GM18507 (cell line): ENCODE measurements around the gene KIN.
A peak's percentile ranks its signal among the peaks of the same experiment; 100 is the strongest.
"Not testable (repeated sequence)": the region's sequence is repeated elsewhere in the genome, so short reads cannot be mapped to it uniquely, and the experiment has no call there.

Experiments used
- DNase-seq: peaks from one replicate; pipeline ENCODE4 v3.0.0; 2011; ENCODE audit warnings: low read depth; ENCODE audit not compliant: insufficient read length; ENCODE audit errors: extremely low spot score
- FAIRE-seq: peaks from 2 replicates; lab custom pipeline; 2011; peaks lifted over from hg19 to GRCh38; lab: Jason Lieb, UNC

KIN gene, protein sequence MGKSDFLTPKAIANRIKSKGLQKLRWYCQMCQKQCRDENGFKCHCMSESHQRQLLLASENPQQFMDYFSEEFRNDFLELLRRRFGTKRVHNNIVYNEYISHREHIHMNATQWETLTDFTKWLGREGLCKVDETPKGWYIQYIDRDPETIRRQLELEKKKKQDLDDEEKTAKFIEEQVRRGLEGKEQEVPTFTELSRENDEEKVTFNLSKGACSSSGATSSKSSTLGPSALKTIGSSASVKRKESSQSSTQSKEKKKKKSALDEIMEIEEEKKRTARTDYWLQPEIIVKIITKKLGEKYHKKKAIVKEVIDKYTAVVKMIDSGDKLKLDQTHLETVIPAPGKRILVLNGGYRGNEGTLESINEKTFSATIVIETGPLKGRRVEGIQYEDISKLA

DNA sequence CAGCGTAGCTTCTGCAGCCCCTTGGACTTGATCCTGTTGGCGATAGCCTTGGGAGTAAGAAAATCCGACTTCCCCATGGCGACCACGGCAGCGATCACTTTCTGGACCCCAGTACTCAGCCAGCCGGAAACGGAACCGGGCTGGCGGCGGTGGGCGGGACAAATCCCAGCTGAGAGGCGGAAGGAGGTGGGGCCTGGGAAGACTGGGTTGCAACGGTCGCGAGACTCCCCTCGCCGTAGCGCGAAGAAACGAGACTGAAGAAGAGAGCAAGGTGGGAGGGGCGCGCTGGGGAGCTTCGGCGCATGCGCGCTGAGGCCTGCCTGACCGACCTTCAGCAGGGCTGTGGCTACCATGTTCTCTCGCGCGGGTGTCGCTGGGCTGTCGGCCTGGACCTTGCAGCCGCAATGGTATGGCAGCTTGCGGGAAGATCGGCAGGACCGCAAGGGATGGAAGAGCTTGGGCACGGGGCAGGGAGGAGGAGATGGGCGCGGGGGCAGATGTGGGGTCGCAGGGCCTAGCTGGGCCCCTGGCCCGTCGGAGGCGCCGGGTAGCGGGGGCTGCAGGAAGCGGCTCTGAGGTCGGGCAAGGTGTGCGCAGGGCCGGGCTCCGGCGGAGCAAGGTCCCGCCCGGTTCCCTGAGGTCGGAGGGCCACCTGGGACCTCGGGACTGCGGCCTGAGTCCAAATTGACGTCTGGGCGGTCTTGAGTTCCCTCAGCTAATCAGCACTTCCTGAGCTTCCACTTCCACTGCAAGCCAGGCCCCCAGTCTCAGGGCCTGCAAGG is at the start of gene KIN, which contains the start of gene ATP5F1C:
Gene KIN, minus strand, starts transcription at position 137 of the 782 bp plus-strand sequence. Its CDS starts 60 bp downstream, at position 77.
Gene ATP5F1C, plus strand, starts transcription at position 321 of the 782 bp plus-strand sequence. Its CDS starts 31 bp downstream, at position 352.
- peak; percentile 97 for FAIRE-seq
- DNase-seq = peak; percentile 98

DNA sequence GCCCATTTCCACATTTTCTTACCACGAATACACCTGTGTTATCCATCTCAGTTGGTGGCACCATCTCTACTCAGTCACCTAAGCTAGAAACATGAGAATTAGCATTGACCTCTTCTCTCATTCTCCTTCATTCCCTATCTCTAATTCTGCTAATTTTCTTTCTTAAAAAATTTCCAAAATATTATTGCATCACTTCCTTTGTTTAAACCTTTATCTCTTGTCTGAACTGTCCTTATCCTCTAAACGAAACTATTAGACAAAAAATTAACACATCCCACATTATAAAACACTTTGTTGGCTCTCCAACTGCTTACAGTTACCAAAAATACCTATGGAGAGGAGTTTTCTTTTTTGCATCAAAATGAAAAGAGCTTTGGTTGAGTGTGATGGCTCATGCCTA is 48.8 kb upstream of the KIN start:
- DNase-seq (no peak), FAIRE-seq (no peak)

DNA sequence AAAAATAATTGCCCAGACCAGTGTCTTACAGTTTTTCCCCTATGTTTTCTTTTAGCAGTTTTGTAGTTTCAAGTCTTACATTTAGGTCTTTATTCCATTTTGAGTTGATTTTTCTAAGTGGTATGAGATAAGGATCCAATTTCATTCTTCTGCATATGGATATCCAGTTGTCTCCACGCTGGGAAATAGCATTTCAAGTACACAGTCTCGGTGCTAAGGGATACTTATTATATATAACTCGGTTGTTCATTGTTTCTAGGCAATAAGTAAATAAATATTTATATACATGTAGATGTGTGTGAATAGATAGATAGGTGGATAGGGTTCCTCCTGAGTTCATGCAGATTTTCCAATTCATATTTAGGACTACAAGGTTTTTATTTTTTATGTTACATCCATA is 46.5 kb upstream of the KIN start:
- FAIRE-seq (no peak), DNase-seq (no peak)

DNA sequence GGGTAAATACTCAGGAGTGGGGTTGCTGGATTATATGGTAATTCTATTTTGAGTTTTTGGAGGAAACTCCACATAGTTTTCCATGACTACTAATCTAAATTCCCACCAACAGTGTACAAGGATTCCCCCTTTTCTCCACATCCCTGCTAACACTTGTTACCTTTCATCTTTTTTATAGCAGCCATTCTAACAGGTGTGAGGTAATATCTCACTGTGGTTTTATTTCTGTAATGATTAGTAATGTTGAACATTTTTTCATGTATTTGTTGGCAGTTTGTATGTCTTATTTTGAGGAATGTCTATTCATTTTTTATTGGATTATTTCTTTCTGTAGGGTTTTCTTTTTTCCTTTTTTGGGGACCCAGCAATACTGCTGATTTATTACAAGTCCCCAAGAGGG is 45.4 kb upstream of the KIN start:
- no peak for DNase-seq
- FAIRE-seq = no peak

GRCh38 chr10:7832060-7832459 is 44.3 kb upstream of the KIN start:
- DNase-seq = no peak
- FAIRE-seq = no peak

DNA sequence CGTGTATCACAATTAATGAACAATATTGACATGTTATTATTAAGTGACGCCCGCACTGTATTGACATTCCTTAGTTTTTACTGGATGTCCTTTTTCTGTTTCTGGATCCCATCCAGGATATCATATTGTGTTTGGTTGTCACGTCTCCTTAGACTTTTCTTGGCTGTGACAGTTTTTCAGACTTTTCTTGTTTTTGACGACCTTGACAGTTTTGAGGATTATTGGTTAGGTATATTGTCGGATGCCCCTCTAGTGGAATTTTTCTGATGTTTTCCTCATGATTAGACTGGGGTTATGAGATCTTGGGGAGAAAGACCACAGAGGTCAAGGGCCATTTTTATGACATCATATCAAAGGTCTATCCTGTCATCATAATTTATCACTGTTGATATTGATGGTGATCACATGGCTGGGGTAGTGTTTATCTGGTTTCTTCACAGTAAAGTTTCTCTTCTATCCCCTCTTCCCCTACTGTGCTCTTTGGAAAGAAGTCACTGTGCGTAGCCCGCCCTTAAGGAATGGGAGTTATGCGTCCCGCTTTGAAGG is 41.6 kb upstream of the KIN start:
- DNase-seq = no peak
- no peak for FAIRE-seq

- FAIRE-seq (no peak), DNase-seq (no peak)
These were observed 39.2 kb upstream of the KIN start for GRCh38 chr10:7826971-7827370.

DNA sequence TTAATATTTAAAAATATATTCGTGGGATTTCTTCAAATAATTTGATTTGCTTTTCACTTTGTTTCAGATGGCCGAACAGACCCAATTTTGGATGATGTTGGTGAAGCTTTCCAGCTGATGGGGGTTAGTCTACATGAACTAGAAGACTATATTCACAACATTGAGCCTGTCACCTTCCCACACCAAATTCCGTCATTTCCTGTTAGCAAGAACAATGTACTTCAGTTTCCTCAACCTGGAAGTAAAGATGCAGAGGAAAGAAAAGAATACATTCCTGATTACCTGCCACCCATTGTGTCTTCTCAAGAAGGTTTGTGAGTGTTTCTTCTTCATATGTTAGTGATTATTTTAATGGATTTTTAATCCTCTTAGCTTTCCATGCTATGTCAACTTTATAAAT is 36.5 kb upstream of the KIN start:
- FAIRE-seq (no peak), DNase-seq (no peak)

- DNase-seq (no peak), FAIRE-seq (no peak)
These were observed 31.3 kb upstream of the KIN start for GRCh38 chr10:7819121-7819460.

GRCh38 chr10:7818295-7819120 is 30.7 kb upstream of the KIN start, which contains the start of gene TAF3:
Gene TAF3, plus strand, starts transcription at chr10:7818505. Its CDS starts 205 bp downstream, at chr10:7818710.
- peak; percentile 90 for DNase-seq
- FAIRE-seq = peak; percentile 89

DNA sequence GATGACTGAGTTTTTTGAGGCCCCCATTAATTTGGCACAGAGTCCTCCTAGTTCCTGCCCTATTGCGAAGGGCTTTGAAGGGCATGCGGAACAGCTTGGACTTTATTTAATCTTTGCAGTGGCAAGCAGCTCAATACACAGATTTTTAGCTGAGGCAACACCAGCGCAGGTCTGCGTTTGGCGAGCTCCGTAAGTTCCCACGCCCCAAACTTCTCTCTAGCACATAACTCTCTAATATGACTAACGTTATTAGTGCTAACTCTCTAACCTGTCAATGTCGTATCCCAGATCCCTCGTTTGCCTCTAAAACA is 30.1 kb upstream of the KIN start:
- DNase-seq (no peak), FAIRE-seq (no peak)

- no peak for DNase-seq
- no peak for FAIRE-seq
These were observed 29.8 kb upstream of the KIN start for GRCh38 chr10:7817576-7817975.

- FAIRE-seq = no peak
- no peak for DNase-seq
These were observed 25.7 kb upstream of the KIN start for GRCh38 chr10:7813481-7813880.

DNA sequence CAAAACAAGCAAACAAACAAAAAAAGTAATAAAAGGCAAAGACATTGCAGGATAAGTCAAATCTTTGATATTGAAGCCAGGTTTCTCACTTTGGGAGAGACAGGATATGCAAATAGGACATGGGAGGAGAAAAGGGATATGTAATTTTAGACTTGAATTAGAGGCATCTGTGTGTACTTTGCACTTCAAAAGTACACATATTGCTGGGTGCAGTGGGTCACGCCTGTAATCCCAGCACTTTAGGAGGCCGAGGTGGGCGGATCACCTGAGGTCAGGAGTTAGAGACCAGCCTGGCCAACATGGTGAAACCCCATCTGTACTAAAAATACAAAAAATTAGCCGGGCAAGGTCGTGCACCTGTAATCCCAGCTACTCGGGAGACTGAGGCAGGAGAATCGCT is 23.9 kb upstream of the KIN start:
- FAIRE-seq = not testable (repeated sequence)

GRCh38 chr10:7811000-7811399 is 23.2 kb upstream of the KIN start:
- FAIRE-seq = no peak
- DNase-seq = no peak

More for the DNA sequence above, 23.9 kb upstream of the KIN start:
- DNase-seq = not testable (repeated sequence)

- DNase-seq = no peak
- FAIRE-seq = no peak
These were observed 22.6 kb upstream of the KIN start for GRCh38 chr10:7810443-7810842.

GRCh38 chr10:7808686-7809267 is 21.0 kb upstream of the KIN start:
- DNase-seq (no peak), FAIRE-seq (no peak)

DNA sequence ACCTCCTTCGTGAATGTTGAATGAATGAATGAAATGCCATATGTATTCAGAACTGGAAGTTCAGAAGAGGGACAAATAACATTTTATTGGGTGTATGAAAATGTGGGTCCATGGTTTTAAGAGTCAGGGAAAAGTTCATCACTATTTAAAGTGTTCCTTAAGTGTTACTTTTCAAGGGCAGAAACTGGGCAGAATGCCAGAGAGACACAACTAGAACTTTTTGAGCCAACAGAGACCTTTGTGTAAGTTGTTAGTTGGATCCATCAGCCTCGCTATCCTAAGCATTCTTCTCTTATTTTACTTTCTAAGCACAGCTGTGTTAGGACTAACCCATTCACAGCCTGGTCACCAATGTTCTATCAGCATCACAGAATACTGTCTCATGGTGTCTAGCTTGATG is 16.9 kb upstream of the KIN start:
- FAIRE-seq = no peak
- DNase-seq = no peak

GRCh38 chr10:7804216-7804615 is 16.4 kb upstream of the KIN start:
- no peak for DNase-seq
- no peak for FAIRE-seq
